BJ (cell line): ENCODE measurements around the gene TAAR8. TPM values are rescaled to one million over a fixed set of nuclear protein-coding genes. Genes with fewer than 3 reads are reported as not detected.

Experiments
- CTCF ChIA-PET: fragments of 350-600 bp; formaldehyde crosslinking; extraction: SDS; loops from one replicate; lab custom pipeline; 2021; ENCODE audit warnings: antibody characterized with exemption, inconsistent platforms; lab: Yijun Ruan, JAX
- POLR2A ChIA-PET: fragments of 300-600 bp; sonication (Branson Sonifier 250); formaldehyde crosslinking; extraction: SDS; loops from one replicate; lab custom pipeline; 2021; ENCODE audit warnings: antibody characterized with exemption; lab: Charles Lee
- DNase-seq: peaks from one replicate; pipeline ENCODE4 v3.0.0-alpha.2; 2011; ENCODE audit warnings: low read depth
- H3K27me3 ChIP-seq: 2 replicates; pipeline ENCODE4 v1.6.0; 2011; ENCODE audit warnings: low read length; ENCODE audit not compliant: control insufficient read depth, insufficient read depth
- H3K36me3 ChIP-seq: 2 replicates; pipeline ENCODE4 v1.5.1; 2011; ENCODE audit warnings: low read length; ENCODE audit not compliant: control insufficient read depth, insufficient read depth
- H3K4me3 ChIP-seq: 2 replicates; pipeline ENCODE4 v1.5.1; 2011; ENCODE audit warnings: low read depth, mild to moderate bottlenecking, control low read depth, low read length
- CTCF ChIP-seq: IDR thresholded peaks from 2 replicates; pipeline ENCODE4 v1.5.1; 2011; ENCODE audit warnings: low read depth, mild to moderate bottlenecking, control low read depth, inconsistent platforms, low read length, moderate library complexity; ENCODE audit not compliant: insufficient read depth
- polyA plus RNA-seq: library from polyadenylated mRNA; depleted of rRNA; stranded (reverse); fragments of >200 nt; gene quantifications from 2 replicates; pipeline ENCODE4 v1.2.3, GENCODE V29; 2011

The TAAR8 gene
- polyA plus RNA-seq, 1 experiment = not detected

DNA sequence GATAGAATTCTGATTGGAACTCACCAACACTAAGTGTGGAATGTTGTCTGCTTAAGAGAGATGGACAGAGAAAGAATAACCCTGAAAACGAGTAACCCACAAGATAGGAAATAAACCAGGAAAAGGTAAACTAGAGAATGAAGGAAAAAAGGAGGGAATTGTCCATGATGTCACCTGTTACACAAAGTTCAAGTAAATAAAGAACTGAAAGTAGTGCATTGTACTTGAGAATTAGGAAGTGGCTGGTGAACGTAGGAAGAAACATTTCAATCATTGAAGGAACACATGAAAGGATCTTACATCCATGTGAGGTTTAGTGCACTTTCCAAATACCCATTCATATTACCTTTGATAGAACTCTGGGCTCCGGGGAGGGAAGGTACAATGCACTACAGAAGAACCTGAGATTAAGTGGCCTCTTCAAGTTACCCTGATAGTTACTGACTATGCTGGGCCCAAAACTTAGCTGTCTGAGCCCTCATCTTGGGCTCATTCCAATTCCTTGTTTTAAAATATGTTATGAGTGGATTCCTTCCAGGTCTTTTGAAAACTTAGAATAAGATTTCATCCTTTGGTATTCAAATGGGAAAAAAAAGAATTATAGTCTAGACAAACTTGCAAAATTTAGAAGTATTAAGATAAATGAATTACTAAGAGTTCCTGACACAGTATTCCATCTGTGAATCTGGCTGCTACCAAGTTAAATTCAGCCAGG is 38.5 kb upstream of the TAAR8 start:
- ChIA-PET POLR2A (no interaction called here), CTCF (interaction anchor here (1.0 kb wide), 1 partner anchor 10 kb away, joined by 3 read pairs; no protein-coding TSS in a partner anchor)
- no peak for TF ChIP-seq CTCF

GRCh38 chr6:132515386-132515785 is 37.1 kb upstream of the TAAR8 start:
- no peak for TF ChIP-seq CTCF
- no peaks in the 10 kb centered on the region for H3K36me3 ChIP-seq
- ChIA-PET CTCF (interaction anchor here (1.2 kb wide), 1 partner anchor 236 kb away, joined by 3 read pairs; no protein-coding TSS in a partner anchor), POLR2A (interaction anchor here (0.7 kb wide), 1 partner anchor 1995 kb away, joined by 3 read pairs; no protein-coding TSS in a partner anchor)
- no peak overlapping the region for H3K4me3 ChIP-seq
- H3K27me3 ChIP-seq = peaks cover 6% of the 10 kb centered on the region
- no peak for DNase-seq

More for the DNA sequence above, 38.5 kb upstream of the TAAR8 start:
- DNase-seq = no peak
- peaks cover 6% of the 10 kb centered on the region for H3K27me3 ChIP-seq
- H3K36me3 ChIP-seq = no peaks in the 10 kb centered on the region
- H3K4me3 ChIP-seq = no peak overlapping the region; the same call in 1 of the 2 replicates

DNA sequence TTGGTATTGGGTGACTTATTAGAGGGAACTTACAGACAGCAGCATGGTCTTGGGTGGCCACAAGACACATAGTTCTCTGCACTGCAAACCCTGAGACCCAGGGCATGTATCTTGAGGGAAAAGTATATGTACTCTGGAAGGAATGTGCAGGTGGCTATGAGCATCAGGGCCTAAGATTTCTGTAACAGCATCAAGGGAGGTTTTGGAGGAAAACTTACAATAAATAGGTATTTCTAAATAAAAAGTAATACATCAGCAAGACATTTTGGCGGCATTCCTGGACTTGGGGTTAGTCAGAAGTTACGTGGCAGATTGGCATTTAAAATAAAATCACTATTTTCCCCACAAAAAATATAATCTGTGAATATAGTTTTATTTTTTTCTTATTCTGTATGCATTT is 31.5 kb upstream of the TAAR8 start:
- no peak for DNase-seq
- CTCF ChIA-PET = interaction anchor here (0.6 kb wide), 1 partner anchor 1859 kb away, joined by 3 read pairs; no protein-coding TSS in a partner anchor
- peaks cover 6% of the 10 kb centered on the region for H3K27me3 ChIP-seq
- H3K4me3 ChIP-seq = no peak overlapping the region
- TF ChIP-seq CTCF = no peak
- POLR2A ChIA-PET = no interaction called here
- no peaks in the 10 kb centered on the region for H3K36me3 ChIP-seq

GRCh38 chr6:132524646-132525045 is 27.8 kb upstream of the TAAR8 start:
- TF ChIP-seq CTCF = no peak
- CTCF ChIA-PET = interaction anchor here (1.1 to 1.8 kb wide), 2 partner anchors 12 to 19 kb away, joined by 4 read pairs; partner anchors contain the start of gene STX7
- Histone ChIP-seq H3K27me3 (no peaks in the 10 kb centered on the region), H3K36me3 (no peaks in the 10 kb centered on the region), H3K4me3 (no peak overlapping the region)
- DNase-seq = no peak
- POLR2A ChIA-PET = no interaction called here

DNA sequence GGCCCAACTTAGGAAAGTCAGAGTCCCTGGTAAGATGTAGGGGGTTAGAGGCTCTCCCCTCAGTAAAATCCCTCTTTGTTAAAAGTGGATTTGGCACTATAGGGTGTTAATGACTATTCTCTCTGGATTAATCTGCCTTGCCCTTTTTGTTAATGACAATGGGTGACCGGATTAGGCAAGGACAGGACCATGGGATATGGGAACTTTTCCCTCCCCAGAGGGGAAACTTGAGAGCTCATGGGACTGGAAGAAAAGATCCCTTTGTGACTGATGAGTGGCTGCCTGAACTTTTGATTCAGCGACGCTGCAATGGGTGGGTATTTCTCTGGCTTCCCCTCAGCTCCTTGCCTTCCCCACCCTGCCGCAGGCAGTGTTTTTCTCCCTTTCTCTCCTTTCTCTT is 26.6 kb upstream of the TAAR8 start:
- H3K36me3 ChIP-seq = no peaks in the 10 kb centered on the region
- POLR2A ChIA-PET = interaction anchor here (0.7 kb wide), 1 partner anchor 13 kb away, joined by 3 read pairs; the partner anchor contains the start of gene STX7
- H3K27me3 ChIP-seq = no peaks in the 10 kb centered on the region
- H3K4me3 ChIP-seq = no peak overlapping the region
- no peak for TF ChIP-seq CTCF
- no peak for DNase-seq
- CTCF ChIA-PET = interaction anchor here (1.1 kb wide), 1 partner anchor 248 kb away, joined by 3 read pairs; no protein-coding TSS in a partner anchor
